Measurements from ENCODE around the gene OR2F1.

Gene OR2F1

GRCh38 chr7:143980746-143981510 lies 26.3 kb downstream of the OR2F1 start:
- TF ChIP-seq CTCF (IDR thresholded peaks at IDR 0.05; ENCODE audit: control insufficient read depth, insufficient read depth, low read depth, low read length, missing control alignments), result no peak
- no peak overlapping the region for H3K4me3 ChIP-seq (ENCODE audit: control insufficient read depth, low read depth, low read length)
- no peak for DNase-seq (ENCODE audit: low read depth)

GRCh38 chr7:143983960-143984359 lies 29.3 kb downstream of the OR2F1 start:
- no peak overlapping the region for H3K4me3 ChIP-seq (ENCODE audit: control insufficient read depth, low read depth, low read length)
- TF ChIP-seq CTCF (IDR thresholded peaks at IDR 0.05; ENCODE audit: control insufficient read depth, insufficient read depth, low read depth, low read length, missing control alignments), result no peak
- no peak for DNase-seq (ENCODE audit: low read depth)

- DNase-seq (ENCODE audit: low read depth), result no peak
- H3K4me3 ChIP-seq (ENCODE audit: control insufficient read depth, low read depth, low read length), result no peak overlapping the region
- no peak for TF ChIP-seq CTCF (IDR thresholded peaks at IDR 0.05; ENCODE audit: control insufficient read depth, insufficient read depth, low read depth, low read length, missing control alignments)
Measured at GRCh38 chr7:143987513-143987912, 32.9 kb downstream of the OR2F1 start.

- no peak for DNase-seq (ENCODE audit: low read depth)
- no peak for TF ChIP-seq CTCF (IDR thresholded peaks at IDR 0.05; ENCODE audit: control insufficient read depth, insufficient read depth, low read depth, low read length, missing control alignments)
- no peak overlapping the region for H3K4me3 ChIP-seq (ENCODE audit: control insufficient read depth, low read depth, low read length)
Measured at GRCh38 chr7:143988976-143989745, 34.5 kb downstream of the OR2F1 start.

GRCh38 chr7:143992670-143993069 lies 38.0 kb downstream of the OR2F1 start:
- H3K4me3 ChIP-seq (ENCODE audit: control insufficient read depth, low read depth, low read length), result no peak overlapping the region
- TF ChIP-seq CTCF (IDR thresholded peaks at IDR 0.05; ENCODE audit: control insufficient read depth, insufficient read depth, low read depth, low read length, missing control alignments), result no peak
- DNase-seq (ENCODE audit: low read depth), result no peak

- DNase-seq (ENCODE audit: low read depth), result no peak
- TF ChIP-seq CTCF (IDR thresholded peaks at IDR 0.05; ENCODE audit: control insufficient read depth, insufficient read depth, low read depth, low read length, missing control alignments), result no peak
- H3K4me3 ChIP-seq (ENCODE audit: control insufficient read depth, low read depth, low read length), result no peak overlapping the region
Measured at GRCh38 chr7:143993924-143994323, 39.3 kb downstream of the OR2F1 start.

Measured in AG09309 (cell line).